ENCODE measurements around the gene HDAC9. TPM values are rescaled to one million over a fixed set of nuclear protein-coding genes. Genes with fewer than 3 reads are reported as not detected.

HDAC9 gene
- total RNA-seq, 2 experiments from 2014 or later: 1.5 to 3.0 TPM

DNA sequence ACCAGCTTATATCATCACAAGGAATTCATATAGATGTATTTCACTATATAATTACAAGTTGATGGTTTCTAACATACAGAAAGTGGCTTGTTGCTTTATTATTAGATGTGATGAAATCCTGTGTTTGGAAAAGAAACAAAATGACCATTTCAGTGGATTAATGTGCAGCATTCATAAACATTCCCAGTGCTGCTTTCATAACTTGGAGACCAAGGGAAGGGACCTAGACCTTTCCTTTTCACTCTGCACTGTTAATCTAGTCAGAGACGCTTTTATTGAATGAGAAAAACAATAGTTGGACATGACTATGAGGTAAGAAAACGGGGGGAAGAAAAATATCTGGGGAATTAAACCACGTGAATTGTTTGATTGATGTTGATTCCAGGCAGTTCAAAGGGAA, 160.0 kb downstream of the HDAC9 start:
- intact Hi-C loops (cut with micrococcal nuclease): no loop called here
- no peaks in the 10 kb centered on the region for H3K27me3 Mint-ChIP-seq
- no peak for ATAC-seq
- no peak overlapping the region for H3K4me3 Mint-ChIP-seq
- CTCF ChIA-PET: interaction anchor here (2.9 kb wide), 1 partner anchor 11 kb away, joined by 12 read pairs; no protein-coding TSS in a partner anchor
- no peak for DNase-seq
- H3K27ac Mint-ChIP-seq: no peak overlapping the region
- no peaks in the 10 kb centered on the region for H3K36me3 Mint-ChIP-seq (ENCODE audit: low read depth)
- TF ChIP-seq, protein P1, sequence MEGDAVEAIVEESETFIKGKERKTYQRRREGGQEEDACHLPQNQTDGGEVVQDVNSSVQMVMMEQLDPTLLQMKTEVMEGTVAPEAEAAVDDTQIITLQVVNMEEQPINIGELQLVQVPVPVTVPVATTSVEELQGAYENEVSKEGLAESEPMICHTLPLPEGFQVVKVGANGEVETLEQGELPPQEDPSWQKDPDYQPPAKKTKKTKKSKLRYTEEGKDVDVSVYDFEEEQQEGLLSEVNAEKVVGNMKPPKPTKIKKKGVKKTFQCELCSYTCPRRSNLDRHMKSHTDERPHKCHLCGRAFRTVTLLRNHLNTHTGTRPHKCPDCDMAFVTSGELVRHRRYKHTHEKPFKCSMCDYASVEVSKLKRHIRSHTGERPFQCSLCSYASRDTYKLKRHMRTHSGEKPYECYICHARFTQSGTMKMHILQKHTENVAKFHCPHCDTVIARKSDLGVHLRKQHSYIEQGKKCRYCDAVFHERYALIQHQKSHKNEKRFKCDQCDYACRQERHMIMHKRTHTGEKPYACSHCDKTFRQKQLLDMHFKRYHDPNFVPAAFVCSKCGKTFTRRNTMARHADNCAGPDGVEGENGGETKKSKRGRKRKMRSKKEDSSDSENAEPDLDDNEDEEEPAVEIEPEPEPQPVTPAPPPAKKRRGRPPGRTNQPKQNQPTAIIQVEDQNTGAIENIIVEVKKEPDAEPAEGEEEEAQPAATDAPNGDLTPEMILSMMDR (IDR thresholded peaks at IDR 0.05): no peak
- POLR2A ChIA-PET: no interaction called here
- no peaks in the 10 kb centered on the region for H3K4me1 Mint-ChIP-seq (ENCODE audit: low read depth)
- H3K9me3 Mint-ChIP-seq: no peaks in the 10 kb centered on the region

DNA sequence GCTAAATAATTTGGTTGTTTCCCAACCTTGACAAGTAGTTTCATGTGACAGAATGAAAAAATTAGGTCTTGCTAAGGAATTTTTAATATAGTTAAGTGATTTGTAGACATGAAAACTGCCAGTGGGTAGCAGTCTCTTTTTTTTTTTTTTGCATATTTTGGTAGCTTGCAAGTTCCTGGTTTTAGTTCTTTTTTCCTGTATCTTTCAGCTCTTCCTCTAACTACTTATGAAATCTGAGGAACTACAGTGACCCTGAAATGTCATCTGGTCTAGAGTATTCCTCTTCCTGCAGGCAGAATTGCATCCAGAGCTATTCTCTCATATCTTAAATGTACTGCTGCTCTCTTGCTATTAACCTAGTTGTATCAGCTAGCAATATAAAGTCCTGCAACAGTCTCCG, 160.4 kb downstream of the HDAC9 start:
- H3K4me1 Mint-ChIP-seq (ENCODE audit: low read depth): no peaks in the 10 kb centered on the region
- no peaks in the 10 kb centered on the region for H3K9me3 Mint-ChIP-seq
- ATAC-seq (no peak), DNase-seq (no peak)
- H3K27ac Mint-ChIP-seq: no peak overlapping the region
- intact Hi-C loops (cut with micrococcal nuclease): no loop called here
- no peaks in the 10 kb centered on the region for H3K27me3 Mint-ChIP-seq
- TF ChIP-seq, protein P1 (IDR thresholded peaks at IDR 0.05): no peak
- POLR2A ChIA-PET: no interaction called here
- no peaks in the 10 kb centered on the region for H3K36me3 Mint-ChIP-seq (ENCODE audit: low read depth)
- CTCF ChIA-PET: interaction anchor here (2.9 kb wide), 1 partner anchor 10 kb away, joined by 12 read pairs; no protein-coding TSS in a partner anchor
- H3K4me3 Mint-ChIP-seq: no peak overlapping the region

DNA sequence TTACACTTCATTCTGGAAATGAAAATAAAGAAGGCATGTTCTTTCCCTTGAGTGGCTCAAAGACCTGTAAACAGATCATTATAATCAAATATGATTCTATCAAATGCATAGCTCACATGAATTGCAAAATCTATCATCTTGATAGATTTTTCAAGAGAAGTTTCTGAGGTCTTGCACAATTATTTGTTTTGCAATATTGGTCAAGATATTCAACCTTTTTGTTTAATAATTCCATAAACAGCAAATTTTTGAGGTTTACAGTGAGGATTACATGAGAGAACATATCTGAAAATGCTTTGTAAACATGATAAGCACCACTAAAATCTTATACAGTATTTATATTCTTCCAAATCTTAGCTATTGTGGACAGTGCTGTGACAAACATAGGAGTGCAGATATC, 160.8 kb downstream of the HDAC9 start:
- Mint-ChIP-seq H3K4me3 (no peak overlapping the region), H3K36me3 (ENCODE audit: low read depth) (no peaks in the 10 kb centered on the region), H3K4me1 (ENCODE audit: low read depth) (no peaks in the 10 kb centered on the region), H3K27me3 (no peaks in the 10 kb centered on the region), H3K9me3 (no peaks in the 10 kb centered on the region), H3K27ac (no peak overlapping the region)
- intact Hi-C loops (cut with micrococcal nuclease): no loop called here
- TF ChIP-seq, protein P1 (IDR thresholded peaks at IDR 0.05): no peak
- POLR2A ChIA-PET: no interaction called here
- DNase-seq: no peak
- no peak for ATAC-seq
- CTCF ChIA-PET: interaction anchor here (2.9 kb wide), 1 partner anchor 10 kb away, joined by 12 read pairs; no protein-coding TSS in a partner anchor

DNA sequence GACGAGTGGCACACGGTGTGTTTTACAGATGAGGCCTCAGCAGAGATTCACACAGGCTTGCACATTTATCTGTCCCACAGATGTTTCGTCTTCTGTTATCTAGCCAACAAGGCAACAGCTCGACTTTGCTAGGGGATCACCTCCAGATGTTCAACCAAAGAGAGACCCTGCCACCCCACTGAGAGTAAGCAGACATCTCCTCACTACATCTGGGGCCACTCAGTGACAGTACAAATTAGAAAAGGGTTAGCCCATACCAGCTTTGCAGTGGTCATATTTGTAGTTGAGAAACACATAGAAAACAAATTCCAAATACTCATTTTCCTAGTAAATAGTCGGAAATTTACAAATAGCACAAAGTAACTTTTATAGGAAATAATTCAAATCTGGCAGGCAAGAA, 164.2 kb downstream of the HDAC9 start:
- no peak for DNase-seq
- TF ChIP-seq, protein P1 (IDR thresholded peaks at IDR 0.05): no peak
- Mint-ChIP-seq H3K36me3 (ENCODE audit: low read depth) (no peaks in the 10 kb centered on the region), H3K9me3 (no peaks in the 10 kb centered on the region), H3K27me3 (no peaks in the 10 kb centered on the region), H3K4me1 (ENCODE audit: low read depth) (no peaks in the 10 kb centered on the region), H3K27ac (no peak overlapping the region), H3K4me3 (no peak overlapping the region)
- CTCF ChIA-PET: no interaction called here
- POLR2A ChIA-PET: no interaction called here
- no peak for ATAC-seq
- intact Hi-C loops (cut with micrococcal nuclease): loop anchor here (5.0 kb wide), 1 partner anchor 307 kb away; no protein-coding TSS in a partner anchor

DNA sequence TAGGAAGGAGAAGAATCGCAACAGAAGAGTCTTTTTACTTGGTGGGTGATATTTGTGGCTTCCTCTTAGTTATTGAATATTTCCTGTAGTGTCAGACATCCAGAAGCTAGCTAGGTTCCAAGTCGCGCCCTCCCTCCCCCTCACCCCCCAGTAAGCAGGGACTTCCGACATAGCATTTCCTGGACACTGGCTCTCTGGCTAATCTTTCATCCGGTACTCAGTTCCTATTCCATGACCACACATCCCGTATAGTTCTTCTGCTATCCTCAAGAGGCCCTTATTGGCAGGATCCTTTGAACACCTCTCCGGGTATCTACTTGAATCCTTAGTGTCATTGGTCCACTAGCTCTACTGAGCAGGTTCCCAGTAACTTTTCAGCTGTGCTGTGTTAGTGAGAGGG, 167.8 kb downstream of the HDAC9 start:
- CTCF ChIA-PET: interaction anchor here (1.0 to 1.4 kb wide), 2 partner anchors 188 to 311 kb away, joined by 3 to 5 read pairs; no protein-coding TSS in a partner anchor
- H3K4me1 Mint-ChIP-seq (ENCODE audit: low read depth): no peaks in the 10 kb centered on the region

More for the DNA sequence above, 167.8 kb downstream of the HDAC9 start:
- Mint-ChIP-seq H3K27me3 (no peaks in the 10 kb centered on the region), H3K27ac (no peak overlapping the region), H3K36me3 (ENCODE audit: low read depth) (no peaks in the 10 kb centered on the region), H3K4me3 (no peak overlapping the region), H3K9me3 (no peaks in the 10 kb centered on the region)
- ATAC-seq (no peak), DNase-seq (no peak)
- intact Hi-C loops (cut with micrococcal nuclease): loop anchor here (5.0 kb wide), 1 partner anchor 311 kb away; no protein-coding TSS in a partner anchor
- POLR2A ChIA-PET: no interaction called here
- TF ChIP-seq, protein P1 (IDR thresholded peaks at IDR 0.05): no peak

All from activated CD8-positive, alpha-beta T cell treated with anti-CD3 and anti-CD28 coated beads for 36 hours (primary cell).